Measurements from ENCODE around the gene CHD3. TPM values are rescaled to one million over a fixed set of nuclear protein-coding genes. Genes with fewer than 3 reads are reported as not detected.

The CHD3 gene
- total and polyA plus RNA-seq, 10 of the 15 experiments (the other 5 are each of a cell fraction or from before 2014, with no cell fraction given): 1.4 to 86.8 (median 39.1) TPM

DNA sequence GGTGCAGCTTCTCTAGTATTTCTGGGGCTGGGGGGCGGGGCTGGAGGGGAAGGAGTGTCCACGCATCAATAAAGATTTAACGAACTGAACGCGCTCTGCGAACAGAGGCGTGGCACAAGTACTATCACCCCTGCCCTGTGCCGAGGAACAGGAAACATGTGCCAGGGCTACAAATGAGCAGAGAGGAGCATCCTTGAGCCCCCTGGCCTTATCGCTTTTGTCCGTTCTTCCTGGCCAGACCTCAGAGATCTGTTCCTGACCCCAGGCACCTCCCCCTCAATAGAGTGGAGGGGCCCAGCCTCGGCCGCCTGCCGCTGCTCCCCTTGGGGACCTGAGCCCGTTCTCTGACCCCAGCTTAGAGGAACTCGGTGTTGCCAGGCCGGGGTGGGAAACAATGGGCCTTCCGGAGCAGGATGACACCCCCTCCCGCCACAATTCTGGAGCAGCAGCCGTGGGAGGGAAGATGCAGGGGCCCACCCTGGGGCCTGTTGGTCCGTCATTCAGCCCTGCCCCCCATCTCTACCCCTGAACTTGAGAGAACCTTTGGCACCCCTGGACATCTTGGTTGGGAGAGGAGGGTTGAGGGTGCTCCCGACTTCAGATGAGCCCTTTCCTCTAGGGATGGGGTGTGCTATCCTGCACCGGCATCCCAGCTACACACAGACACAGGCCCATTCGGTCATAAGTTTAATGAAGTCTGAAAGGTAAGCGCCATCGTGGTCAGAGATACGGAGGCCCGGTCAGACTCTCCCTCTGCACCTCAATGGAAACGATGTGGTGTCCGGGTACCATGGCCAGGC is 32.4 kb upstream of the CHD3 start (continued):
- TF ChIP-seq, protein P1, sequence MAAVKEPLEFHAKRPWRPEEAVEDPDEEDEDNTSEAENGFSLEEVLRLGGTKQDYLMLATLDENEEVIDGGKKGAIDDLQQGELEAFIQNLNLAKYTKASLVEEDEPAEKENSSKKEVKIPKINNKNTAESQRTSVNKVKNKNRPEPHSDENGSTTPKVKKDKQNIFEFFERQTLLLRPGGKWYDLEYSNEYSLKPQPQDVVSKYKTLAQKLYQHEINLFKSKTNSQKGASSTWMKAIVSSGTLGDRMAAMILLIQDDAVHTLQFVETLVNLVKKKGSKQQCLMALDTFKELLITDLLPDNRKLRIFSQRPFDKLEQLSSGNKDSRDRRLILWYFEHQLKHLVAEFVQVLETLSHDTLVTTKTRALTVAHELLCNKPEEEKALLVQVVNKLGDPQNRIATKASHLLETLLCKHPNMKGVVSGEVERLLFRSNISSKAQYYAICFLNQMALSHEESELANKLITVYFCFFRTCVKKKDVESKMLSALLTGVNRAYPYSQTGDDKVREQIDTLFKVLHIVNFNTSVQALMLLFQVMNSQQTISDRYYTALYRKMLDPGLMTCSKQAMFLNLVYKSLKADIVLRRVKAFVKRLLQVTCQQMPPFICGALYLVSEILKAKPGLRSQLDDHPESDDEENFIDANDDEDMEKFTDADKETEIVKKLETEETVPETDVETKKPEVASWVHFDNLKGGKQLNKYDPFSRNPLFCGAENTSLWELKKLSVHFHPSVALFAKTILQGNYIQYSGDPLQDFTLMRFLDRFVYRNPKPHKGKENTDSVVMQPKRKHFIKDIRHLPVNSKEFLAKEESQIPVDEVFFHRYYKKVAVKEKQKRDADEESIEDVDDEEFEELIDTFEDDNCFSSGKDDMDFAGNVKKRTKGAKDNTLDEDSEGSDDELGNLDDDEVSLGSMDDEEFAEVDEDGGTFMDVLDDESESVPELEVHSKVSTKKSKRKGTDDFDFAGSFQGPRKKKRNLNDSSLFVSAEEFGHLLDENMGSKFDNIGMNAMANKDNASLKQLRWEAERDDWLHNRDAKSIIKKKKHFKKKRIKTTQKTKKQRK (IDR thresholded peaks at IDR 0.05; ENCODE audit: low read depth, low read length): no peak
- peak; percentile 13 for TF ChIP-seq SMAD1 (IDR thresholded peaks at IDR 0.05; ENCODE audit: low read depth, partially characterized antibody)
- no peak for TF ChIP-seq FOXM1 (IDR thresholded peaks at IDR 0.05; ENCODE audit: low read depth, low read length)
- TF ChIP-seq, protein P2, sequence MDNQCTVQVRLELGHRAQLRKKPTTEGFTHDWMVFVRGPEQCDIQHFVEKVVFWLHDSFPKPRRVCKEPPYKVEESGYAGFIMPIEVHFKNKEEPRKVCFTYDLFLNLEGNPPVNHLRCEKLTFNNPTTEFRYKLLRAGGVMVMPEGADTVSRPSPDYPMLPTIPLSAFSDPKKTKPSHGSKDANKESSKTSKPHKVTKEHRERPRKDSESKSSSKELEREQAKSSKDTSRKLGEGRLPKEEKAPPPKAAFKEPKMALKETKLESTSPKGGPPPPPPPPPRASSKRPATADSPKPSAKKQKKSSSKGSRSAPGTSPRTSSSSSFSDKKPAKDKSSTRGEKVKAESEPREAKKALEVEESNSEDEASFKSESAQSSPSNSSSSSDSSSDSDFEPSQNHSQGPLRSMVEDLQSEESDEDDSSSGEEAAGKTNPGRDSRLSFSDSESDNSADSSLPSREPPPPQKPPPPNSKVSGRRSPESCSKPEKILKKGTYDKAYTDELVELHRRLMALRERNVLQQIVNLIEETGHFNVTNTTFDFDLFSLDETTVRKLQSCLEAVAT (IDR thresholded peaks at IDR 0.05): no peak
- no peak for TF ChIP-seq ETV6 (conservative IDR thresholded peaks at IDR 0.05 in 1 of 2, IDR thresholded peaks at IDR 0.05 in 1 of 2; ENCODE audit: borderline replicate concordance in 1 of 2, low read depth in 1 of 2)

Measured in GM12878 (cell line).